DLD1 (cell line): ENCODE results near the gene LTB.

Experiments
- in situ Hi-C: cut with HindIII; loops from 2 replicates; pipeline ENCODE4 v1.10.0; 2017; ENCODE audit warnings: low sequenced_read_pairs

LTB gene

GRCh38 chr6:31531771-31532643, 50.2 kb downstream of the LTB start:
- in situ Hi-C loops, result no loop called here

- in situ Hi-C loops, result no loop called here
Observed at GRCh38 chr6:31531162-31531561, 51.1 kb downstream of the LTB start.

GRCh38 chr6:31530659-31531058, 51.6 kb downstream of the LTB start:
- in situ Hi-C loops, result no loop called here
